ENCODE results near the gene MARK2.
A peak's percentile ranks its signal among the peaks of the same experiment; 100 is the strongest.

The MARK2 gene

DNA sequence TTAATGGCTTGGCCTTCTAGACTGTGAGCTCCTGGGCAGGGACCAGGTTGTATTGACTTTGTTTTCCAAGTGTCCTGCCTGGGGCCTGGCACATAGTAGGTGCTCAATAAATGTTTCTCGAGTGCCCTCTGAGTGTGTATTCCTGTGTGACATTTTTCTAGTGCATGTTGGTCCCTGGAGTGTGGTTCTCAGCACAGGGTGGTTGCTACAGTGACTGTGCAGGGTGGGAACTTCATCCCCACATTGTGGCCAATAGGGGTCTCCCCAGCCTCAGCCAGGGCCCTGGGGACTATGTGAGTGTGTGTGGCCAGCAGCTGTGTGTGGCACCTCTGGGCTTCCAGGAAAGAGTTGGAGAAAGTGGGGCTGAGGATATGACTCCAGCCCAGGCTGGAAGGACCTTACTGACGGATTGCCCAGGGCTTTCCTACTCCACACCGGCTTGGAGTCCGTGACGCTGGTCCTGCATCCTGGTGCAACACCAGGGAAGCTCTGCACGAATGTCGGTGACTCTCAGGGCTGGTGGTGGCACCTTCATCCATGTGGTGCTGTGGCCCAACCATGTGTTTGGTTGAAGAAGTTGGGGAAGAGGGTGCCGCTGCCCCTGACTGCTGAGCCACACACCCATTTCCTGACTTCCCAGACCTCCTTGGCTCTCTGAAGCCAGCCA lies 9.0 kb upstream of the MARK2 start:
- peak in 1 of 56 donors; percentile 8 for DNase-seq

DNA sequence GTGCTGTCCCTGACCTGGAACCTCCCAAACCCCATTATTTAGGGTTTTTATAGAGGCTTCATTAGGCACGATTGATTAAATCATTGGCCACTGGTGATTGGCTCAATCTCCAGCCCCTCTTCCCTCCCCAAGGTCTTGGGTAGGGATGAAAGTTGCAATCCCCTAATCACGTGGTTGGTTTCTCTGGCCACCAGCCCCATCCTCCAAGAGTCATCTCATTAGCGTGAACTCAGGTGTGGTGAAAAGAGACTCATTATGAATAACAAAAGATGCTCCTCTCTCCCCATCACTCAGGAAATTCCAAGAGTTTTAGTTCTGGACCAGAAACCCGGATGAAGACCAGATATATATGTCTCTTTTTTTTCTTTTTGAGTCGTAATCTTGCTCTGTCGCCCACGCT lies 7.6 kb upstream of the MARK2 start:
- no peak for DNase-seq

DNA sequence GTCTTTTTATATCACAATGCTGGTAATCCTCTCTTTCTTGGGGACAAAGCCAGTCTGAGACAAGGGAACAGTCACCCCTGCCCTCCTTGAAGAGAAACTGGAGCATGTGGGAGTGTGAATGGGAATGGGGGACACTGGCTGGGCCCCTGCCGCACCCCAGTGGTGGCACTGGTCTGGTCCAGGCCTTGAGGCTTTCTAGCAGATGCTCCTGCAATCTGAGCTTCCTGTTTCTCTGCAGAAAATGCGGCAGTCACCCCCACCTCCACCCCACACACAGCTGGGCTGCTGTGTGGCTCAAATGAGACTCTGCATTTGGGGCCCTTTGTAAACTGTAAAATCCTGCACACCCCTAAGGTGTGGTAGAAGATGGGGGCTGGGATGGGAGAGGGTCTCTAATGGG lies 6.6 kb upstream of the MARK2 start:
- no peak for DNase-seq

GRCh38 chr11:63833048-63833447 lies 5.9 kb upstream of the MARK2 start:
- no peak for DNase-seq

DNA sequence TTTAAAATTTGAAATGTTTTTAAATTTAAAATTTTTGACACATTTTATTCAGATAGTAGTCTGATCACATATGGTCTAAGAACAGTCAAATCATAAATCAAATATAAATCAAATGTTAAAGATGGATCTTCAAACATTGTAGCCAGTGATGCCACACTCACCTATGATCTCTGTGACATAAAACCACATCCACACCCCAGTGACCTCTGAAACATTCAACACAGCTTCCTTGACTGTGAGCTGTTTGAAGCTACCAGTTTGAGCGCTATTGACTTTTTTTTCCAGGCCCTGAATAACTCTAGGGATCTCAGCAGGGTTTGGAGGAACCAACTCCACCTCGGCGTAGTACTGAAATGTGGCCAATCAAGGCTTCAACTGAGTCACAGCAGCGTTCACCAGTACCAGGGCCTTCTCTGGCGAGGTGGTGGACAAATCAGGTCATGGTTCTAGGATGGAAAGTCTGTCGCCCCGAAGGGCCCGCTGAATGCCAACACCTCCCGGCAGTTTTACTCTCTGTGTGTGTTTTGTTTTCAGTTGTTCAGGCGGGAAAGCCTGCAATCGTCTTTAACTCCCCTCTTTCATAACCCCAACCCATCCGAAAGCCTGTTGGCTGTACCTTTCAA lies 4.3 kb upstream of the MARK2 start:
- DNase-seq, result no peak

- DNase-seq, result no peak
These were observed 3.8 kb upstream of the MARK2 start for GRCh38 chr11:63835158-63835545.

DNA sequence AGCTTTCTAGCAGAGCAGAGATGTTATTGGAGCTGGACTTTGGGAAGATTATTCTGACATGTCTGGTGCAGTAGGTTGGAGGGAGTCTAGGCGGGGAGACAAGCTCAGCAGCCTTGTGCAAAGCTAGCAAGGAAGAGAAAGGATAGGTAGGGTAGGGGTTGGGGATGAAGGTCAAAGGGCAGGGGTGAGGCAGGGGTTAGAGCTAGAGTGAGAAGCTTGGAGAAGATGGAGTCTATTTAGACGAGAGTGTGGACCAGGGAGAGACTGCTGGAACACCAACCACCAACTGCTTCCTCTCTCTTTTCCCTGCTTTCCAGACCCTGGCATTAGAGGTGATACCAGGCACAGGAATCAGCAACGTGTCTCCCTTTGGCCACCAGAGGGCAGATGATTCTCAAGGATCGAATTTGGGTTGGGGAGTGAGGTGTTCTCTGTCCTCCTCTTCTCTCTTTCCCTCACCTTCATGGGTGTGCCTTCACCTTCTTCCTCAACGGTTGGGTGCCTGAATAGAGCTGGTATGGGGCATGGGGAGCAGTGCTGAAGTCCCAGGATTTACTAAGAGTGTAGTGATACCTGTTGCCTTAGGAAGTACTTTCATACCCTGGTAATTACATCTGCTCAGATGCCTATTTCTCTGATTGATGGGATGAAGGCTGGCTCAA lies 1.8 kb upstream of the MARK2 start:
- peak in 51 of 56 donors; percentile 21 to 91 (median 56) for DNase-seq

GRCh38 chr11:63837739-63838138 lies 1.2 kb upstream of the MARK2 start:
- DNase-seq, result peak in 1 of 56 donors; percentile 9

DNA sequence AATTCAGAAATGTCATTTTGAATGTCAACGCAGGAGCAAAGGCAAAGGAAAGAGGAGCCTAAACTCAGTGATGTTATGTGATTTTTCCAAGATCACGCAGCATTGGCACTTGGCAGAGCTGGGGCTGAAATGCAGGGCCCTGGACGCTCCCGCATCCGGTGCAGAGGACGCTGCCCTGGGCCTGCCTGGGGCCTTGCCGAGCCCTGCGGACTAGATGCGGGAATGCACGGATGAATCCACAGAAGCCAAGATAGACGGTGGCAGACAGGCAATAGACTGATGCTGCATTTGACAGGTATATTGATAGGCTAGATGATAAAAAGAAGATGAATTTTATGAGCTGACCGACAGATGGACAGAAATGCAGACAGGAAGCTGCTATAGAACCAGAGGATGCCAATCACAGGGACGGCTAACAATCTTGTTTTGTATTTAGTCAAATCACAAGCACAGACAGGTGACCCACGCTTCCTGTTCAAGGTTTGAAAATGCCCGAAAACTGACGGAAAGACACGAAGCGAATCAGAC lies 696 bp upstream of the MARK2 start:
- peak in 4 of 56 donors; percentile 40 to 56 (median 46) for DNase-seq

- DNase-seq, result peak in 33 of 56 donors; percentile 15 to 71 (median 51)
These were observed 822 bp downstream of the MARK2 start for GRCh38 chr11:63839508-63840355.

GRCh38 chr11:63840356-63841060 lies 1.6 kb downstream of the MARK2 start:
- DNase-seq, result peak in 1 of 56 donors; percentile 51

DNA sequence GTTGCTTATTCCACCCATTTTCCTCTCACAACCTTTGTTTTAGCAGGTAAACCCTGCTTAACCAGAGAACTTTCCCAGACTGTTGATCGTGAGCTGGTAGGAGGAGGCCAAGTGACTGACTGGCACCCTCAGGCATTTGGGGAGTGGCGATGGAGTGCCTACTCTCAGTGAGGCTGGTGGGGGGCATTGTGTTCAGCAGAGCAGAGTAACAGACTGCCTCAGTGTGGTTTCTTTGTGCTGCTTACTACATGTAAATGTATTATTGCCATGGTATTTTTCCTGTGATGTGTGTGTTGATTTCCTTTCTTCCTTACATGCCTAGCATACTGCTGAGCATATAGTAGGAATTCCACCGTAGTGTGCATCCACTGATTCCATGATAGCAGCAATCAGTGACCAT lies 2.6 kb downstream of the MARK2 start:
- DNase-seq, result peak in 18 of 56 donors; percentile 7 to 65 (median 28)

DNA sequence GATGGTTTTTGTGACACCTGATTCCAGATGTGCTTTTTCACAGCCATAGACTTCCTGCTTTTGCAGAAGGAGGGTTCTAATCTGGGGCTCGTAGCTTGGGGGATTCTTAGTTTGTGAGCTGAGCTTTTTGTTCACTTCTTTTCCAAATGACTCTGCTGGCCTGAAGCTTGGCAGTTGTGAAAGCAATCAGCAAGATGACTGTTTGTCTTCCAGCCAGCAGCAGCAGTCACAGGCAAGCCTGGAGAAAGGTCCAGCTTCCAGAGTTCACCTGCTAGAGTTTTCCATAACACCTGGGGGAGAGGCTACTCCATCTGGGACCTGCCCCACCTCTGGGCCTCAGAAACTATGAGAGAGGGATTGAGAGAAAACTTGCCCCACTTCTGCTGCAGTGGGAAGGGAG lies 4.1 kb downstream of the MARK2 start:
- peak in 2 of 56 donors; percentile 17 to 24 for DNase-seq

GRCh38 chr11:63844836-63845235 lies 5.9 kb downstream of the MARK2 start:
- no peak for DNase-seq

GRCh38 chr11:63845303-63845702 lies 6.4 kb downstream of the MARK2 start:
- DNase-seq, result peak in 1 of 56 donors; percentile 18

- no peak for DNase-seq
These were observed 7.0 kb downstream of the MARK2 start for GRCh38 chr11:63845911-63846310.

GRCh38 chr11:63846897-63847296 lies 8.0 kb downstream of the MARK2 start:
- DNase-seq, result no peak

- peak in 1 of 56 donors; percentile 27 for DNase-seq
These were observed 8.5 kb downstream of the MARK2 start for GRCh38 chr11:63847363-63847762.

DNA sequence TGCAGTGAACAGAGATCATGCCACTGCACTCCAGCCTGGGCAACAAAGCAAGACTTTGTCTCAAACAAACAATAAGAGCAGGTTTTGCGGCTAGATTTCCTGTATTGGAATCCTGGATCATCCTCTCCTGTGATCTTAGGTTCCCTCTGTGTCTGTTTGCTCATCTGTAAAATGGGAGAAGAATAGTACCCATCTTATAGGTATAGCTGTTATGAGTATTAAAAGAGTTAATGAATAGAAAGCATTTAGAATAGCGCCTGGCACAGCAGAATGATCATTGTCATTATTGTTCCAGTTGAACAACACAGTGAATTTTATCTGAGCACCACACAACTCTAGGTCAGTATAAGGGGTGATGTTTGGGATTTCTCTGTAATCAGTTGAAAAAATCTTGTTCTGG lies 10.8 kb downstream of the MARK2 start:
- no peak for DNase-seq

- no peak for DNase-seq
These were observed 12.0 kb downstream of the MARK2 start for GRCh38 chr11:63850920-63851319.

- no peak for DNase-seq
These were observed 12.5 kb downstream of the MARK2 start for GRCh38 chr11:63851364-63851763.

Measured in nucleus accumbens (tissue), 56 donors.